SK-N-SH treated with all-trans-retinoic acid at 6 μM for 48 hours (cell line): ENCODE results near the gene PRDM4.

Experiments used
- ATAC-seq: fragments of 200-7000 bp; cut with Tn5 transposase; 3 replicates; pipeline ENCODE4 v1.9.1; 2020; ENCODE audit warnings: mild to moderate bottlenecking, moderate library complexity
- ARNTL ChIP-seq: fragments of 450-650 bp; formaldehyde crosslinking; IDR thresholded peaks from 2 replicates; pipeline ENCODE4 v1.5.0; 2020; ENCODE audit warnings: low read depth, mild to moderate bottlenecking, moderate library complexity, borderline replicate concordance
- BACH2 ChIP-seq: fragments of 250-450 bp; sonication (Bioruptor Pico); IDR thresholded peaks from 2 replicates; pipeline ENCODE4 v1.9.0; 2021; ENCODE audit warnings: mild to moderate bottlenecking, borderline replicate concordance
- CREB5 ChIP-seq: fragments of 250-450 bp; sonication (Bioruptor Pico); IDR thresholded peaks from 2 replicates; pipeline ENCODE4 v1.5.1; 2020; ENCODE audit warnings: low read depth, mild to moderate bottlenecking, moderate library complexity
- CSRNP3 ChIP-seq: fragments of 250-450 bp; sonication (Bioruptor Pico); IDR thresholded peaks from 2 replicates; pipeline ENCODE4 v1.5.1; 2021; ENCODE audit warnings: mild to moderate bottlenecking, moderate library complexity
- ESRRG ChIP-seq: fragments of 250-450 bp; sonication (Bioruptor Pico); IDR thresholded peaks from 2 replicates; pipeline ENCODE4 v1.6.1; 2021; ENCODE audit warnings: mild to moderate bottlenecking
- GLIS3 ChIP-seq: fragments of 250-450 bp; sonication (Bioruptor Pico); IDR thresholded peaks from 2 replicates; pipeline ENCODE4 v1.5.0; 2020; ENCODE audit warnings: mild to moderate bottlenecking, moderate library complexity
- ISL1 ChIP-seq: fragments of 250-450 bp; sonication (Bioruptor Pico); IDR thresholded peaks from 2 replicates; pipeline ENCODE4 v2.1.2; 2022; ENCODE audit warnings: mild to moderate bottlenecking, moderate library complexity
- OSR1 ChIP-seq: fragments of 250-450 bp; sonication (Bioruptor Pico); IDR thresholded peaks from 2 replicates; pipeline ENCODE4 v1.8.0; 2022; ENCODE audit warnings: moderate library complexity, mild to moderate bottlenecking, inconsistent platforms
- PATZ1 ChIP-seq: fragments of 250-450 bp; sonication (Bioruptor Pico); IDR thresholded peaks from 2 replicates; pipeline ENCODE4 v1.8.0; 2020; ENCODE audit warnings: mild to moderate bottlenecking, moderate library complexity, borderline replicate concordance
- PPARA ChIP-seq: fragments of 250-450 bp; sonication (Bioruptor Pico); IDR thresholded peaks from 2 replicates; pipeline ENCODE4 v1.5.0; 2020; ENCODE audit warnings: mild to moderate bottlenecking, borderline replicate concordance
- RARB ChIP-seq: fragments of 250-450 bp; sonication (Bioruptor Pico); IDR thresholded peaks from 2 replicates; pipeline ENCODE4 v1.8.0; 2021; ENCODE audit warnings: mild to moderate bottlenecking, moderate library complexity
- SNAI2 ChIP-seq: fragments of 250-450 bp; sonication (Bioruptor Pico); IDR thresholded peaks from 2 replicates; pipeline ENCODE4 v1.5.0; 2020; ENCODE audit warnings: mild to moderate bottlenecking, moderate library complexity
- TCF4 ChIP-seq: fragments of 250-450 bp; sonication (Bioruptor Pico); IDR thresholded peaks from 2 replicates; pipeline ENCODE4 v1.8.0; 2021; ENCODE audit warnings: mild to moderate bottlenecking, moderate library complexity, borderline replicate concordance
- TOX ChIP-seq: fragments of 250-450 bp; sonication (Bioruptor Pico); IDR thresholded peaks from 2 replicates; pipeline ENCODE4 v1.8.0; 2021; ENCODE audit warnings: mild to moderate bottlenecking, moderate library complexity, borderline replicate concordance
- ZC3H10 ChIP-seq: fragments of 250-450 bp; sonication (Bioruptor Pico); IDR thresholded peaks from 2 replicates; pipeline ENCODE4 v1.5.1; 2021; ENCODE audit warnings: mild to moderate bottlenecking, moderate library complexity
- ZFP3 ChIP-seq: fragments of 250-450 bp; sonication (Bioruptor Pico); IDR thresholded peaks from 2 replicates; pipeline ENCODE4 v1.5.0; 2020; ENCODE audit warnings: mild to moderate bottlenecking, moderate library complexity
- ZNF565 ChIP-seq: fragments of 450-650 bp; formaldehyde crosslinking; conservative IDR thresholded peaks from 2 replicates; pipeline ENCODE4 v1.5.0; 2020; ENCODE audit warnings: low read depth, mild to moderate bottlenecking, moderate library complexity
- ZNF70 ChIP-seq: fragments of 450-650 bp; formaldehyde crosslinking; IDR thresholded peaks from 2 replicates; pipeline ENCODE4 v1.5.0; 2020; ENCODE audit warnings: mild to moderate bottlenecking, moderate library complexity
- ZNF8 ChIP-seq: fragments of 450-650 bp; formaldehyde crosslinking; IDR thresholded peaks from 2 replicates; pipeline ENCODE4 v1.5.0; 2020; ENCODE audit warnings: mild to moderate bottlenecking, moderate library complexity
- TF ChIP-seq, protein P1 (sequence below): fragments of 250-450 bp; sonication (Bioruptor Pico); IDR thresholded peaks from 2 replicates; pipeline ENCODE4 v1.5.0; 2020; ENCODE audit warnings: mild to moderate bottlenecking, moderate library complexity

PRDM4 gene

DNA sequence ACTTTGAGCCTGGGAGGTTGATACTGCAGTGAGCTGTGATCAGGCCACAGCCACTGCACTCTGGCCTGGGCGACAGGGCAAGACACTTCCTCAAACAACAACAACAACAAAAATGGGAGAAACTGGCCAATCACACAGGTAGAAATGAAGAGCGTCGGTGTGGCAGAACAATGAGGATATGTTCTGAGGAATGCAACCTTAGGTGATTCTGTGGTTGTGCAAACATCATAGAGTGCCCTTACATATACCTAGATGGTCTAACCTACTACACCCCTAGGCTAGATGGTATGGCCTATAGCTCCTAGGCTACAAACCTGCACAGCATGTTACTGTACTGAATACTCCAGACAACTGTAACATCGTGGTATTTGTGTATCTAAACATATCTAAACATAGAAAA lies 3.7 kb upstream of the PRDM4 start:
- ATAC-seq = no peak
- no peak for TF ChIP-seq OSR1 (CRISPR knock-in tag)
- no peak for TF ChIP-seq RARB (CRISPR knock-in tag)
- no peak for TF ChIP-seq ISL1
- TF ChIP-seq GLIS3 (CRISPR knock-in tag) = no peak
- TF ChIP-seq TOX = no peak
- TF ChIP-seq CREB5 (CRISPR knock-in tag) = no peak
- no peak for TF ChIP-seq BACH2 (CRISPR knock-in tag)
- TF ChIP-seq TCF4 = no peak
- TF ChIP-seq ZC3H10 (CRISPR knock-in tag) = no peak
- no peak for TF ChIP-seq PATZ1 (CRISPR knock-in tag)
- TF ChIP-seq, protein P1, sequence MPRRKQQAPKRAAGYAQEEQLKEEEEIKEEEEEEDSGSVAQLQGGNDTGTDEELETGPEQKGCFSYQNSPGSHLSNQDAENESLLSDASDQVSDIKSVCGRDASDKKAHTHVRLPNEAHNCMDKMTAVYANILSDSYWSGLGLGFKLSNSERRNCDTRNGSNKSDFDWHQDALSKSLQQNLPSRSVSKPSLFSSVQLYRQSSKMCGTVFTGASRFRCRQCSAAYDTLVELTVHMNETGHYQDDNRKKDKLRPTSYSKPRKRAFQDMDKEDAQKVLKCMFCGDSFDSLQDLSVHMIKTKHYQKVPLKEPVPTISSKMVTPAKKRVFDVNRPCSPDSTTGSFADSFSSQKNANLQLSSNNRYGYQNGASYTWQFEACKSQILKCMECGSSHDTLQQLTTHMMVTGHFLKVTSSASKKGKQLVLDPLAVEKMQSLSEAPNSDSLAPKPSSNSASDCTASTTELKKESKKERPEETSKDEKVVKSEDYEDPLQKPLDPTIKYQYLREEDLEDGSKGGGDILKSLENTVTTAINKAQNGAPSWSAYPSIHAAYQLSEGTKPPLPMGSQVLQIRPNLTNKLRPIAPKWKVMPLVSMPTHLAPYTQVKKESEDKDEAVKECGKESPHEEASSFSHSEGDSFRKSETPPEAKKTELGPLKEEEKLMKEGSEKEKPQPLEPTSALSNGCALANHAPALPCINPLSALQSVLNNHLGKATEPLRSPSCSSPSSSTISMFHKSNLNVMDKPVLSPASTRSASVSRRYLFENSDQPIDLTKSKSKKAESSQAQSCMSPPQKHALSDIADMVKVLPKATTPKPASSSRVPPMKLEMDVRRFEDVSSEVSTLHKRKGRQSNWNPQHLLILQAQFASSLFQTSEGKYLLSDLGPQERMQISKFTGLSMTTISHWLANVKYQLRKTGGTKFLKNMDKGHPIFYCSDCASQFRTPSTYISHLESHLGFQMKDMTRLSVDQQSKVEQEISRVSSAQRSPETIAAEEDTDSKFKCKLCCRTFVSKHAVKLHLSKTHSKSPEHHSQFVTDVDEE (CRISPR knock-in tag) = no peak
- no peak for TF ChIP-seq ZNF70 (CRISPR knock-in tag)
- no peak for TF ChIP-seq ZNF565 (CRISPR knock-in tag)
- no peak for TF ChIP-seq SNAI2 (CRISPR knock-in tag)

GRCh38 chr12:107762874-107763273 lies 1.9 kb upstream of the PRDM4 start:
- TF ChIP-seq PATZ1 (CRISPR knock-in tag) (no peak), ZC3H10 (CRISPR knock-in tag) (no peak), ZNF565 (CRISPR knock-in tag) (no peak), ZNF8 (CRISPR knock-in tag) (no peak), ZFP3 (CRISPR knock-in tag) (no peak)
- ATAC-seq = no peak

- no peak for TF ChIP-seq GLIS3 (CRISPR knock-in tag)
- no peak for TF ChIP-seq ZFP3 (CRISPR knock-in tag)
- no peak for TF ChIP-seq OSR1 (CRISPR knock-in tag)
- TF ChIP-seq CSRNP3 (CRISPR knock-in tag) = no peak
- no peak for TF ChIP-seq ARNTL (CRISPR knock-in tag)
- TF ChIP-seq ZC3H10 (CRISPR knock-in tag) = no peak
- TF ChIP-seq PPARA (CRISPR knock-in tag) = no peak
- TF ChIP-seq ESRRG (CRISPR knock-in tag) = no peak
- TF ChIP-seq ISL1 = no peak
- TF ChIP-seq, protein P1 (CRISPR knock-in tag) = no peak
- TF ChIP-seq PATZ1 (CRISPR knock-in tag) = no peak
- ATAC-seq = peak; percentile 54
Observed at GRCh38 chr12:107761502-107761904, 566 bp upstream of the PRDM4 start.
